ENCODE measurements around the gene IRX5.

IRX5 gene

DNA sequence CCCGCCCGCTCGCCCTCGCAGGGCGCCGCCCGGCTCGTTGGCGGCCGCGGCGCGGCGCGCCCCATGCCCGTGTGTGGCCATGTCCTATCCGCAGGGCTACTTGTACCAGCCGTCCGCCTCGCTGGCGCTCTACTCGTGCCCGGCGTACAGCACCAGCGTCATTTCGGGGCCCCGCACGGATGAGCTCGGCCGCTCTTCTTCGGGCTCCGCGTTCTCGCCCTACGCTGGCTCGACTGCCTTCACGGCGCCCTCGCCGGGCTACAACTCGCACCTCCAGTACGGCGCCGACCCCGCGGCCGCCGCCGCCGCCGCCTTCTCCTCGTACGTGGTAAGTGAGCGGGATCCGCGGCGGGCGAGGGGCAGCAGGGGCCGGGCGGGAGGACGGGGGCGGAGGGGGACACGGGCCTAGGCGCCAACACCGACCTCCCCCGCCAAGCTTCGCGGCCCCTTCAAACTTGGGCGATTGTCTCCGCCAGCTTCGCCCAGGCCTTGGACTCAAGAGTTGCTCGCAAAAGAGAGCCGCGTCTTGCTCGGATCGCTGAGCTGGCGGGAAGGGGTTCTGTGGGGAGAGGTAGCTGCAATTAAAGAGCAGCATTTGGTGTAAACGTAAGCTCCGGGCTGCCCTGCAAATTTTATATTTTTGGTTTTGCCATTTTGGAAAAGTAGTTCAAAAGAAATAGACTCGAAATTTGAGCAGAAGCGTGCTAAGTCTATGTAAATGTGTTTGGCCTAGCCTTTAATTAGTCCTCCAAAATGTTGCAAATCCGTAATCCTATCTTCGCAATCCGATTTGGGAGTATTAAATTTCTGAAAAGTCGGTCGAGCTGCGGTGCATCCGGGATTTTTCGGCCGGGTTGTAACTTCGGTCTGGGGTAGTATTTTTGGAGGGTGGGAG lies 702 bp downstream of the IRX5 start:
- no peak for DNase-seq

DNA sequence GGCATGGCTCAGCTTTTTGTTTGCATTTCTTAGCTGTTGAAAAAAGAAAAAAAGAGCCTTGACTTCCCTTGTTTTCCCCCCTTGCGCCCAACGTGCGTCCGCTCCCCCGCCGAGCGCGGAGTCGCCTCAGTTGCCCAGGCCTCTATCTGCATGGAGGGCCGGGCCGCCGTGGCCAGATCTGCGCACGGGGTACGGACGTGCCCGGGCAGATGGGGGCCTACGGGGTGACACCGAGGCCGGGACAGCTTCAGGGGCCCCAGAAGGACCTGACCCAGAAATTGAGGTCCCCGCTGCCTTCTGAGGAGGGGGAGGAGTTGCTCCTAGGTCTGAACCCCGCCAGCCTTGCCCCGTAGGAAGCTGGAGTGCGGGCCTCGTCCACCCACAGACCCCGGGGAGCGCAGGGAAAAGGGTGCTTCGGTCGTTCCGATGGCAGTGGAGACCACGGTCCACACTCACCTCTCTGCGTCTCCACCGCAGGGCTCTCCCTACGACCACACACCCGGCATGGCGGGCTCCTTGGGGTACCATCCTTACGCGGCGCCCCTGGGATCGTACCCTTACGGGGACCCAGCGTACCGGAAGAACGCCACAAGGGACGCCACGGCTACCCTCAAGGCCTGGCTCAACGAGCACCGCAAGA lies 1.5 kb downstream of the IRX5 start:
- DNase-seq = no peak

DNA sequence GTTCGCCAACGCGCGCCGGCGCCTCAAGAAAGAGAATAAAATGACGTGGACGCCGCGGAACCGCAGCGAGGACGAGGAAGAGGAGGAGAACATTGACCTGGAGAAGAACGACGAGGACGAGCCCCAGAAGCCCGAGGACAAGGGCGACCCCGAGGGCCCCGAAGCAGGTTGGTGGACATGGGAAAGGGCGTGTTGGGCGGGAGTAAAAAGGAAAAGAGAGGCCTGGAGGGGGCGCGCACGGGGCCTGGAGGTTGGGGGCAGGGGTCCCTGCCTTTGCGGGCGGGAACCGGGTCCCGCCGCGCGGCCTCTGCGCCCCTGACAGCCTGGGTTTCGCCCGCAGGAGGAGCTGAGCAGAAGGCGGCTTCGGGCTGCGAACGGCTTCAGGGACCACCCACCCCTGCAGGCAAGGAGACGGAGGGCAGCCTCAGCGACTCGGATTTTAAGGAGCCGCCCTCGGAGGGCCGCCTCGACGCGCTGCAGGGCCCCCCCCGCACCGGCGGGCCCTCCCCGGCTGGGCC lies 2.1 kb downstream of the IRX5 start:
- DNase-seq = no peak

DNA sequence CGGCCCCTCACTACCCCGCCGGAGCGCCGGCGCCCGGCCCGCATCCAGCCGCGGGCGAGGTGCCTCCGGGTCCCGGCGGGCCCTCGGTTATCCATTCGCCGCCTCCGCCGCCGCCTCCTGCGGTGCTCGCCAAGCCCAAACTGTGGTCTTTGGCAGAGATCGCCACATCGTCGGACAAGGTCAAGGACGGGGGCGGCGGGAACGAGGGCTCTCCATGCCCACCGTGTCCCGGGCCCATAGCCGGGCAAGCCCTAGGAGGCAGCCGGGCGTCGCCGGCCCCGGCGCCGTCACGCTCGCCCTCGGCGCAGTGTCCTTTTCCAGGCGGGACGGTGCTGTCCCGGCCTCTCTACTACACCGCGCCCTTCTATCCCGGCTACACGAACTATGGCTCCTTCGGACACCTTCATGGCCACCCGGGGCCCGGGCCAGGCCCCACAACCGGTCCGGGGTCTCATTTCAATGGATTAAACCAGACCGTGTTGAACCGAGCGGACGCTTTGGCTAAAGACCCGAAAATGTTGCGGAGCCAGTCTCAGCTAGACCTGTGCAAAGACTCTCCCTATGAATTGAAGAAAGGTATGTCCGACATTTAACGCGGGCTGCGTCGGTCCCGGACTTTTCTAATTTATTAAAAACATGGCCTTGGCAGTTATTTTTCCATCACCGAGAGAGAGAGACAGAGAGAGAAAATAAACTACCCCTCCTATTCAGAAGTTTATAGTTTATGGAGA lies 2.8 kb downstream of the IRX5 start:
- DNase-seq = no peak

DNA sequence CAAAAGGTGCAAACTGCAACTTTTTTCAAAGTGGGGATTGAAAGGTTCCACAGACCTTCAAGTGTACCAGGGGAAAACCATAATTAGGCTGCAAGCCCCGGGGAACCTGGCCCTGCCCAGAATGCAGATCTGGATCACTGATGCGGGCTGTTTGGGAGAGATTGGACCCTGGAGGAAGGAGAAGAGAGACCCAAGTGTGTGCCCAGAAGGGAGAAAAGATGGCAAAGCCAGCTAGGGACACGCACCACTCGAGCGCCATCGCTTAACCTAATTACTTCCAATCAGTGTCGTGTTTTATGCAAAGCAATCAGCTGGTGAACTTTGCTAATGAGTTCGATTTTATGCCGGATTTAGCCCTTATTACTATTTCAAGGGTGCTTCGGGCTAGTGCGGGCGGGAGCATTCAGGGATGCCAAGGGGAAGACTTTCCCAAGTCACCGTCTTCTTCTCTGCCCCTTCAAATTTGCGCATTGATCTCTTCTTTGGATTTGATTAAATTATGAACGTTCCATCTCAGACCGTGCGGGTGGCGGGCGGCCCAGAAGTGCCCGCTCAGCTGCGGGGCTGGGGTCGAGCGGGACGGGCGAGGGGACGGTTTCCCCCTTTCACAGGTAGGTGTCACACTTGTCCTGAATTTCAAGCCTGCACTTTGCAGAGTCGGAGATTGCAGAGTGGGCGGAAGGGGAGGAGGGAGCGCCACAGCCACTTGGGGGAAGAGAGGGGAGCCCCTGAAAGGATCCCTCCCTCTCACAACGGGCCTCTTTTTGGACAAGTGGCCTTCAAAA lies 4.0 kb downstream of the IRX5 start:
- DNase-seq = no peak

DNA sequence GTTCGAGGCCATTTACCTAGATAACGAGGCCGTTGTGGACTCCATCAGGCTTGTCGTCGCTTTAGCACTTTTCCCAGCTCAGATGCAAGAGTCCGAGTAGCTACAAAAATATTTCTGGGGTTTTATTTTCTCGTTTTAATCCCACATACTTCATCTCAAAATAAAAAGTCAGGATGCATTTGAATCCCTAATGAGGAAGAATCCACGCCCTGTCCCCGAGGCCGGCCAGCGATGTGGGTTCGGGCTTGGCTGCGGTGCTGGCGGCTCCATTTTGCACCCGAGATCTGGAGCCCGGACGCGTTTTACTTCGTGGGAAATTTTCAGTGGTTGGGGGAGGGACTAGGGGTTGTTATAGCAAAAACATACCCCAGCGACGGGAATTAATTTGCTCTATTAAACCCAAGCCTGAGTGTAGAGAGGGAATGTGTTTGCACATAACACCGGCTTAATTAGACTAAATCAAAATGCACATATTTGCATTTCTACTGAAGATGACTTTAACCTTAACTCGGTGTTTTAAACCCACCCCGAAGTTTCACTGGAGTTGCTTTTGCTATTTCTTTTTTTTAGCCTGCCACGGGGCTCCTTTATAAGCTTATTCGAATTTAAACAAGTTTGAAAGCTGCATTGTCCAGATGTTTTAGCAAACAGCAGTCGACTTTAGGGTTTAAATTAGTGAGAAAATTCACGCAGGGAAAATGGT lies 4.8 kb downstream of the IRX5 start:
- no peak for DNase-seq

DNA sequence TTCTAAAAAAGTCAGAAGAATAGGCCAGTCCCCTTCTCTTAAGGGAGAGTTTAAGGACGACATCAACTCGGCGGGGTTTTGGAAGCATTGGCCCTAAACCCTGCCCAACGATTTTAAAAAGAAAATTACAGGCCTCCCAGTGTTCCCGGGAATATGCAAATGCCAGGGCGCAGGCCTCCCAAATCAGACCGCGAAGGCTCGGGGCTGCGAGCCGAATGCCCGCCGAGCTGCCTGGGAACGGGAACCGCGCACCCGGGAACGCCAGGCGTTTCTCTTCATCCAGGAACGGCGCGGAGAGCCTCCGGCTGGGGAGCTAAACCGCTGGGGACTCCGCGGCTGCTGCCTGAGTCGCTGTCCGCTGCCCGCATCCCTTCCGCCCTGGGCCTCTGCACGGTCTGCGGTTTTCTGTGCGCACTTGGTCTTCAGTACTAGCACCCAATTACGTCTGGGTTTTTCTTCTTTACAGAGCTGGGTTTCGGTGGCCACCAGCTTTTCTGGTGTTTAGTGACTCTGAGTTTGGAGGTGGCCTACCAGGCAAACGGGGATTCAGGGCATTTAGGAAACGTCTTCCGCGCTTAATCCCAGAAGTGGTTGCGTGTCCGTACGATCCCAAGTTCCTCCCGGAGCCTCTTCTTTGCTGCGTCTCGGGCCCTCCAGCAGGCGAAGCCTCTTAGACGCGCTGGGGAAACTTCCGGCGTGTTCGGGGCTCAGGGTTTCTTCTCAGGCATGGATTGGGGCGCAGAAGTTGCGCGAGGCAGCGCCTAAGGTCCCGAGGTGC lies 5.7 kb downstream of the IRX5 start:
- DNase-seq = no peak

DNA sequence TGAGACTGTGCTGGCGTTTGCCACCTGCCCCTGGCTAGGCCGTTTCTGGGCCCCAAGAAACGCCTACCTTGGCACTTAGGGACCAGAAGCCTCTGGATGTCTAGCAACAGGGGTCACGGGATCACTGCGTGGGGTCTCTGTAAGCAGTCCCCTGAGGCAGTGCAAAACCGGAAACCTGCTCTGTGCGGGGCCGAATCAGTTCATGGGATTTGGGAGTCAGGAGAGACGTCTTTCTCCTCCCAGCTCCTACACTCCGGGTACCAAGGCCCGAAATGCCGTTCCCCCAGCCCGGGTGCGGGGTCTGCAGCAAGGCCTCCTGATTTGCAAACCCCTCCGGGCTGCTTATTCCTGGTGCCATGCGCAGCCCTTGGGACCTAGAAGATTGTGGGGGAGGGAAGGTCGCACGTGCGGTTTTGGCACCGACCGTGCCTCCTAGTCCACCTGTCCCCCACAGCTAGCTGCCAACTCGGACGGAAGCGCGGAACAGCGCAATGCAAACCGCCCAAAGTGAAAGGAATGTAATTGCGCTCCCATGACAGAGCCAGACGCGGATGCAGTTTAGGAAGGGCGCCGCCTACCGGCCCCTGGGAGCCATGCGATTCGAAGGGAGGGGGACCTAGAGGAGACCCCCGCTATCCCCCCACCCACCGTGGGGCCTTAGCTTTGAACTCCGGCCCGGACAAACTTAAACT lies 6.5 kb downstream of the IRX5 start:
- no peak for DNase-seq

DNA sequence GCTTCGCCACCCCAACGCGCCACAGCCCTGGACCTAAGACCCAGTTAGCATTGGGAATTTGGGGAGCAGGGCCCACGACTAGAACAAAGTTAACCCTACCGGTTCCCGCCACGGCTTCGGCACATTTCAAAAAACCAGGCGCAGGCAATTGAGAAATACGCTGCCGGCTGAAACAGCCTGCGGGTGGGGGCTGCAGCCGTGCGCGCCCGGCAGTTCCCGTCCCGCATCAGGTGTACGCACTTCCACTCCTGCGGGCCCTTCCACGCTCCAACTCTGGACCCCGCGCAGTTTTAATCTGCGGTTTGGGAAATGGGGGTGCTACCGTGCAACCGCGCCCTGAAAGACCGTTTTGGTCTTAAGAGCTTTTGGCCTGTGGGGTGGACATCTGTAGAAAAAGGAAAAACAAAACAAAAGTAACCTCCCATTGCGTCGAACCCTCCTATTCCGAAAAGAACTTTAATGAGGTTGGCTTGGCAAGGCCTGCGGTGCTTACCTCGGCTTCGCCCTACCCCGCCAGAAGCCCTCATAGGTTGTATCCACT lies 7.1 kb downstream of the IRX5 start:
- no peak for DNase-seq

DNA sequence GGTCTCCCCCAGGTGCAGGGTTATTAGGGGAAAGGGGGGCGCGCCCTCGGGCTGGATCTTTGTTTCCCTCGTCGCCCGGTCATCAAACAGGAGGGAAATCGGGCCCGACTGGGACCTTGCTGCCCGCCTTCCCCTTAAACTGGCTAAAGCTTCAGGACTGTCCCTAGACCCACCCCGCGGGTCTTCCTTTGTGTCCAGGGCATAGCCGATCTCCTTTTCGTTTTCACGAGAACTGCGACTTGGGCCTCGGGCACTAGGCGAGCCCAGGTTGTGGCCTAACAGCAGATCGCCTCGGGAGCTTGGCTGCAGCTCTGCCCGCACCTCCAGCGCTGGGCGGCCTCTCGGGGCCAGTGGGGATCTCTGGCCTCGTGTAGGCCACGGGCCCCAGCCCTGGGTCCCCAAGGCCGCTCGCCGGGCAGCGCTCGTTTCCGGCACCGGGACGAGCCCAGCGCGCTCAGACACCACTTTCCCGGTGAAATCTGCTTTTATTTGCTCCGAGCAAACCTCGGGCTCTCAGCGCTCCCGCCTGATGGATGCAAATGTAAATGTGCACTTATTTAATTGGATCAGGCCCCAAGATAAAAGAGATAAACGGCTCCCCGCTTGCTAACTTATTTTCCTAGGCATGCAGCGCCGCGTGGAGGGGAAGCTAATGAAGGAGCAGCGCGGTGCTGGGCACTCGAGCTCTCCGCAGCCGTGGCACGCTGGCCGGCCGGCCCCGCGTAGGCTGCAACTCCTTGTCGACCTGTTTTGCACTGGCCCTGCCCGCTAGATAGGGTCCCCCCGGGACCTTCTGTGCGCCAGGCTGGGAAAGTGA lies 7.8 kb downstream of the IRX5 start:
- DNase-seq = no peak

DNA sequence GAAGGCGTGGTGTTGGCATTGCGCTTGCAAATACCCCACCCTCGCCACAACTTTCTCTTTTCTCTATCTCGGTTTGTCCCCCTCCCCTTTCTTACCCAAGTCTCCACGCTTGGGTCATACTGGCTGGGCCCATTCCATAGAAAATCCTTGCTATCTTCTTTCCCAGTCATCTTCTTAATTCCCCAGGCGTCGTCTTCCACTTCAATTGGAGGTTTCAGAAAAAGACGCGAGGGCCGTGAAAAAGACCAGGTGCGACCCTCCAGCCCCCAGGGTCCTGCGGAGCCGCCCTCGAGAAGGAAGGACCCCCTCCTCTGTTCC lies 8.3 kb downstream of the IRX5 start:
- DNase-seq = no peak

DNA sequence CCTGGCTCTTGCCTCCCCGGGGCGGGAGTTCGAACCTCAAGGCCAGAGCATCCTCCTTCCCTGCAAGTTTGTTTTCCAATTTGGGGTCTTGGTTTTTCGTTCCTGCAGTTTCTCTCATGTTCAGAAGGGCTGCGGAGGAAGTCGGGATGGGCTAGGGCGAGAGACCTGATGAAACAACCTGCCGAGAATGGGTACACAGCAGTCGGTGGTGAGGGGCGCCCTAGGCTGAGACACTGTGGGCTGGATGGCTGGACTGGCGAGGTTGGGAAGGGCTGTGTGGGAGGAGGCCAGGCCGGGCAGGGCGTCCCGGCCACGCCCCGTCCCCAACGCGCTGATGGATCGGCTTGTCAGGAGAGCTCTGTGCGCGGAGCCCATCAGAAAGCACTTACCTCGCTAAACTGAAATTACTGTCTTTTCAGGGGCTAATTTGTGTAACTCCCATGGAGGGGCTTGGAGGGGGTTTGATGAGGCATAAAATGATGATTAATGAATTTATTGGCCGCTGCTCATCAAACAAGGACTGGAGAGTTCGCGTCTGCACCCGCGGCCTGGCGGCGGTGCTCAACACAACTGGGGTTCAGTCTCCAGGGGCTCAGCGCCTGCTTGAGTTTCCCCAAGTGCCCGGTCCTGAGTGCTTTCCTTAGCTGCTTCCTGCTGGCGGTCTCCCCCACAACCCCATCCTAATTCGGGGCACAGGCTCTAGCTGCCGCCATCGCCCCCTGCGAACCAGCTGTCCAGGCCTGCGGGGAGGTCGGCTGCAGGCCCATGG lies 9.0 kb downstream of the IRX5 start:
- no peak for DNase-seq

DNA sequence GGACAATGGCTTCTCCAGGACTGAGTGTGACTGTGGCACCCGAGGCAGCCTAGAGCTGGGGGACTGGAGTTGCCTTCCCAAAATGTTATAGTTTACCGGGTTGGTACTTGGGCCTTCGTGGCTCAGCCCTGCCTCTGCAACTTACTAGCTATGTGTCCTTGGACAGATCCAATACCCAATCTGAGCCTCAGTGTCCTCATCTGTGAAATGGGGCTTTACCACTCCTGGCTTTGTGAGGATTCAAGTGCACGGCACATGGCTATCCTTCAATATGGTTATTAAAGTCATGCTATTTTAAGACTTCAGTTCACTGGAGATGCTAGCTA lies 9.6 kb downstream of the IRX5 start:
- no peak for DNase-seq

DNA sequence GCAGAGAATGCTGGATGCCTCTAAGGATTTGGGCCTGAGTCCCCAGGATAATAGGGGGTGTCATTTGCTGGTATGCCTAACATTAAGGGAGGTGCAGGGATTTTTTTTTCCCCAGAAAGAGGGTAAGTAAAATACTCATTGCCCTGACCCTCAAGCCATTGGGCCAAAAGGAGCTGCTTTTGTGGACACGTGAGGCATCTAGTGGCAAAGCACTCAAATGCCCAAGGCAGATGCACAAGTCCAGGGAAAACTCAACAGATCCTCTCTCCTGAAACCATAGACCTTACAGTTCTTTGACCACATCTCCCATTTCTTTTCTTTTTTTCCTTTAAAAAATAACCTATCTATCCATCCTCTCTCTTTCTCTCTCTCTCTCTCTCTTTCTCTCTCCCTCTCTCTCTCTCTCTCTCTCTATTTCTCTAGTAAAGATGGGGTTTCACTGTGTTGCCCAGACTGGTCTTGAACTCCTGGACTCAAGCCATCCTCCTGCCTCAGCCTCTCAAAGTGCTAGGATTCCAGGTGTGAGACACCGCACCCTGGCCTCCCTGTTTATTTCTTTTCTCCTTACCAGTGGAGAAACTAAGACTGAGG lies 11.8 kb downstream of the IRX5 start:
- no peak for DNase-seq

DNA sequence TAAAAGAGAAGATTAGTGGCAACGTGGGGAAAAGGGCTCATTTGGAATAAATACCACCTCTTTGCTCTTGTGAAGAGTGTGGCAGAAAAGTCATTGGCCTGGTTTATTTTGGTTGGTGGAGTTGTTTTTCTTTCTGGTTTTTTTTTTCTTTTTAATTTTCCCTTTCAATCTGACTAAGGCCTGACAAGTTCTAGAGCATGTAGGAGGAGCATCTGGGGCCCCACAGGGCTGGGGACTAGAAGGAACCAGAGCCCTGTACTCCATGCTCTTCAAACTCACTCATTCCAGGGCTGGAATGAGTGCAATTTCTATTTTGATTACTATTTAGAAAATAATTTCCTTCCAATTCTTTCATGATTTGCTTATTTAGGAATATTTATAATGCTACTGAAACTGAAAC lies 13.3 kb downstream of the IRX5 start:
- DNase-seq = no peak

DNA sequence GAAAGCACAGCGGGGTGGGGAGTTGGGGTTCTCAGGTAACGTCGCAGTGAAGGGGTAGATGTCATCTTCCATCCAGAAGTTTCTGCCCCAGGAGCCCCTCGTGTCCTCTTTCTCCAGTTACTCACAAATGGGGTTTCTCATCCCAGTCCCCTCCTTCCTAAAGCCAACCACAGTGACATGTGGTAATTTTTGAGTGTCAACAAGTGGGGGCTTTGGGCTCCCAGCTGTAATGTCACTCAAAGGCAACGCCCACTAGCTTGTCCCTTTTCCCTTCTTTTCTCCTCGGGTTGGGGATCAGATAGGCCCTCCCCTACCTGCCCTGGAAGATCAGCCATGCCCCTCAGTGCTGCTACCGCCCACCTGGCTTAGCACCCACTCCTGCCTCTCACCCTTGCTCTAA lies 14.4 kb downstream of the IRX5 start:
- DNase-seq = no peak

DNA sequence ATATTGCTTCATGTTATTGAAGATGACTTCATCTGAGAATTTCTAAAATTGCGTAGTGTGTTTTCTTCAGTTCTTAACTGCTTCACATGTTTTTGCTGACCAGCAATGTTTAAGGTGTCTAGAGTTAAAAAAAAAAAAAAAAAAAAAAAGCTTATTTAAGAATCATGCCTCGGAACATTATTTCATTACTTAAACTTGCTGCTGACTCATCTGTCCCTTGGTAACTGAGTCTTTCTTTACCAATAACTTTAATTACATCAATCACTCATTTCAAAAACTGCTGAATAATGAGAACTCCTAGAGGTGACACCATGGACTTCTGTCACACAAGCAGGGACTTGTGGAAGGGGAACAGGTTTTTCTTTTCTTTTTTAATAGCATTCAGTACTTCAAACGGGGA lies 16.2 kb downstream of the IRX5 start:
- no peak for DNase-seq

DNA sequence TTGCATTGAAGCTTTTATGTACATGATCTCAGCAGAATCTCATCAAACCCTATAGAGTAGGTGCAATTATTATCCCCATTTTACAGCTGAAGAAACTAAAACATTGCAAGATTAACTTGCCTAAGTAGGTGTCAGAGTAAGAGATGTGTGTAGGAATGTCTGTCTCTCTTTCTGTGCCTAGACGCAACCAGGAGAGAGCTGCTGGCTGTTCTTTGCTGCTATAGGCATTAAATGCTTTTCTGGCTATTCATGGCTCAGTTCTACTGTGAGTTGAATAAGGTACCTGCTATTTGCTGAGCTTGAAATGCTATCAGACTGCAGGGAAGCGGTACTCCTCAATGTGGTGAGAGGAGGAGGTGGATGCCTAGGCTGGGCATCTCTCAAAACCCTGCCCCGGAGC lies 17.0 kb downstream of the IRX5 start:
- no peak for DNase-seq

DNA sequence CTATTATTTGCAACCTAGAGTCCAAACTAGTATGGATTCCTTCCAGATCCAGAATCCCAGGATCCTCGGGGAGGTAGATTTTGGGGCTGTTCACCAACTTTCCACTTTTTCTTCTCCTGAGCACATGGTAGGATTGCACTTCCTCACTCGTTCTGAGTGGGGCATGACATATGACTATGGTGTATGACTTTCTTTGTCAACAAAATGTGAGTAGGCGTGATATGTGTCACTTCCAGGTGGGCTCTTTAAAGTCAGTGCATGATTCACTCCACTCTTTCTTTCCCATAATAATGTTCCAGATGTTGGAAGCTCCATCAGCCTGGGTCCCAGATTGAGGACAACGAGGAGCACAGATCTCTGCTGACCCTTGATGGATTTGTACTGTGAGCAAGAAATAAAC lies 21.5 kb downstream of the IRX5 start:
- no peak for DNase-seq
